ENCODE measurements around the gene GDPD4. TPM values are rescaled to one million over a fixed set of nuclear protein-coding genes. Genes with fewer than 3 reads are reported as not detected.

GDPD4 gene, protein sequence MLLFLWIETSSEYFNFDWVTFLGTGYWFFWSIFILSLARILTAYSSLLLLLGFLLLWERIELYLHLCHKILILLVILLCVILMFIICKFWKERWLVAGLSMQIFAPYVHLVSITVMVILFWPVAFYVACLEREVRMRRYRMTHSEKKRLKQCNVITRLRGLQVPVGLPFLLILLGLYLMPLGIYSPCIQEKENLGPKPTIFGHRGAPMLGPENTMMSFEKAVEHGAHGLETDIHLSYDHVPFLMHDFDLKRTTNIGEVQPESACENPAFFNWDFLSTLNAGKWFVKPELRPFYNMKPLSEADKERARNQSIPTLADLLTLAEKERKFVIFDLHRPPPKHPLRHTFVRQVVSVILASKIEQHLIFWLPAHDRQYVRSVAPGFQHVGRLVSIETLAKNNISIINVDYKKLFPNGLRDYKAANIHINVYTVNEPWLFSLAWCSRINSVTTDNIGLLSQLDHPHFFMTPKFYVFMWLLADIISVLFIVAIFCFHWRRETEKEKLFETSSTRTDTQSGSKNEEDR
- not detected for total RNA-seq

DNA sequence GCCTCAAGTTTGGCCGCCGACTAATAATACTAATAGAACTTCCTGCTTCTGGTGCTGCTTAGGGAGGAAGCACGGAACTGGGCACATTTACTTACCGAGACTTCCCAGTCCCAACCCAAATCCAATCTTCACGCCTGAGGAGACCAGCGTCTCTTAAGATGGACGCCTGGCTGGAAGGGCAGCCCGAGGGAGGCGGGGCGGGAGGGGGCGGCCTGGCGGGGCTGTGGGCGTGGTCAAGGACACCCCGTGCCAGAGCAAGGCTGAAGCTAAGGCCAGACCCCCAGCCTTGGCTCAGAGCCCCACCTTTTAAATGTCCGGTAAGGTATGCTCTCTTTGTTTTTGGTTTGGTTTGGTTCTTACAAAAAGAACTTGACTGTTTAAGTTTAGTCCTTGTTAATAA, at the start of gene GDPD4:
TSS of gene GDPD4 (minus strand) at position 177 of the 400 bp plus-strand sequence. CDS start 16,549 bp downstream, outside the sequence.
- CTCF ChIA-PET, result no interaction called here
- POLR2A ChIA-PET, result no interaction called here

DNA sequence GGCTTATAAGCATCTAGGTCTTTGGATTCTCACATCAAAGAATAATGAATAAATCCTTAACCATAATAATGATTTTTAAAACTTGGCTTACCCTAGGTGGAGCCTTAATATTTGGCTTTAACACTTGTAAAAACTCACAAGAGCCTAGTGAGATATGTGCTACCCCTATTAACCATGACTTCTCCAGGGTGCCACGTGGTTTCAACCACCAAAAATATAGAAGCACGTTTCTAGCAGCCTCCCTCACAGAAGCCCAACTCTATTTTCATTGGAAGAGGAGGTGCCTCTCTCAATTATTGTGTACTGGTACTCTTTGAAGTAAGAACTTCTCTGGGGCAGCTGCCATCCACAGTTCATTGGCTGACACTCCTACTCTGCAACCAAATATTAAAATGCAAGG, 46.5 kb upstream of the GDPD4 start:
- CTCF ChIA-PET, result no interaction called here
- POLR2A ChIA-PET, result no interaction called here

DNA sequence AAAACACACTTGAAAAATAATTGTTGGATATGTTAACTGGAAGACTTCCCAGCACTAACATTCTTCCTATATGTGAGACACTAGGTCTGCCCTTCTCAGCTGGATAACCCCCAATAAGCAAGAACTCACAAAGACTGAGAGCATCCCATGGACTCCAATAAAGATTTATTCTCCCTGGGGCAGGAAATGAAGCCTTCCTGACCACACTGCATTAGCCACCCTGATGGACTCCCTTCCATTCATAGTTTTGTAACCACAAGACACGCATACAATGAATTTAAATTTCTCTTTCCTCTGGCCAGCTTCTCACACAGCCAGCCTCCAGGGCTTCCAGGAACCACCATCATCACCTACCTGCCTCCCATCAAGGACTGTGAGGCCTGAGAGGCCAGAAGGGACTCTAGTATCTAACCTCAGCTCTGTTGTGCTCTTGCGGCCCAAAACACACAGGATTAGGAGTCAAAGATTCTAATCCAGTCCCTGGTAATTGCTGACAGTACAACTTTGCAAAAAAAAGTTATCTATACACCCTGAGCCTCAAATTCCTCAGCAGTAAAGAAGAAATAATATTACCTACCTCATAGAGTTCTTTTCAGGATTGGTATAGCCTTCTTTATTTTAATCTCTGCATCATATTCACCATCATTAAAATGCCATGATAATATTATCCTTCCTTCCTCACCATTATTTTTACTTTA, 45.6 kb upstream of the GDPD4 start:
- POLR2A ChIA-PET, result no interaction called here
- CTCF ChIA-PET, result no interaction called here

DNA sequence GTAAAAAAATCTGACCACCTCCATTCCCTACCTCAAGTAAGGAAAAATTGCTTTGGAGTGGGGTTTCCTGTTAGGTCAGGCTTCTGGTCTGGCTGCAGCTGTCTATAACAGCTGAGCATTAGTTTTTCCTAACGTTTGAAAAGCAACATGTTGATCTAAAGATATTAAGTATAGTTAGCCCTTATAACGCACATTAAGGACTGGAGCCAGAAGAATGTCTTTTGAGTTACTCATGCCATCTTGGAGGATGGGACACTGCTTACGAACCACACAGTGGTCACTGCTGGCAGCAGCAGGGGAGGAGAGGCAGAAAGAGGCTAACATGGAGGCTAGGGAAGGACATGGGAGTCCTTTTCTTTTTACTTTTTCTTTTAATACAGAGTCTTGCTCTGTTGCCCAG, 44.1 kb upstream of the GDPD4 start:
- ChIA-PET CTCF (no interaction called here), POLR2A (no interaction called here)

DNA sequence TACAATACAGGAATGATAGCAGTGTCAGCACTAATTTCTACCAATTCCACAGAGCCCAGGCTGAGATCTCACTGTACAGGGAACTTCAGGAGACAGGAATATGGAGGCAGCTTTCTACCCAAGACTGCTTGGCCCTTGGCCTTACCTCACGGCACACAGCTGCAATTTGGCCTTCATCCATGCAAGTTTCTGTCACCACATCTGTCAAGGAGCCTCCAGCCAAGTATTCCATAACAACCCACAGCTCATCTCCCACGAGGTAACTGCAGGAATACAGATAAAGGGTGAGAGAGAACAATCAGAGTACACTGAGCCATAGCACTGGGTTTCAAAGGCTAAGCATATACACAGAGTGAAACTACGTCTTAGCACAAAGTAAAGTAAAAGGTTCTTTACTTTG, 39.0 kb upstream of the GDPD4 start:
- CTCF ChIA-PET, result no interaction called here

DNA sequence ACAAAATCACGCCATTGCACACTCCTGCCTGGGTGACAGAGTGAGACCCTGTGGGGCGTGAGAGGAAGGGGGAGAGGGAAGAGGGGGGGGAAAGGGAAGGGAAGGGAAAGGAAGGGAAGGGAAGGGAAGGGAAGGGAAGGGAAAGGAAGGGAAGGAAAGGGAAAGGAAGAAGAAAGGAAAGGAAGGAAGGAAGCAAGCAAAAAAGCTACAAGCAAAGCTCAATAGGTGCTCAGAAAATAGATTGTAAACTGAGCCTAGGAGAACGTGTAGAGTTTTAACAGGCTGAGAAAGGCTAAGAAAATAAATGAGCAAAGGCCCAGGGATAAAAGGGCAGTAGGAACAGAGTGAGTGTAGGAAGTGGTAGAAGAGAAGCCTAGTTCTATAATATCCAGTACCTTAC, 30.8 kb upstream of the GDPD4 start:
- POLR2A ChIA-PET, result no interaction called here
- CTCF ChIA-PET, result interaction anchor here (0.5 kb wide), 1 partner anchor 37 kb away, joined by 3 read pairs; no protein-coding TSS in a partner anchor

More for the DNA sequence above, 39.0 kb upstream of the GDPD4 start:
- POLR2A ChIA-PET, result no interaction called here

DNA sequence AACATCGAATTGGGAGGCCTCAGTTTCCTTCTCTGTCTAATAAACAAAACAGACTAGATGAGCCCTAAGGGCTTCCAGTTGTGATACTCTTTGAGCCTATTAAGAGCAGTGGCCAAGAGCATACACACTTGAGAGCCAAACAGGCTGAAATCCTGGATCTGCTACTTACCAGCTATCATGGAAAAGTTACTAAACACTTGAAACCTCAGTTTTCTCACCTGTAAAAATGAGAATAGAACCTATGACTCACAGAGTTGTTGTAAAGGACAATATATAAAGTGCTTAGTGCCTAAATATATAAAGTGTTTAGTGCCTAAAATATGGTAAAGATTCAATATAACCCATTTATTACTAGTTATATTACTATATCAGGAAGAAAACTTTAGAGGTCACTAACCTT, 23.7 kb upstream of the GDPD4 start:
- ChIA-PET POLR2A (no interaction called here), CTCF (no interaction called here)

DNA sequence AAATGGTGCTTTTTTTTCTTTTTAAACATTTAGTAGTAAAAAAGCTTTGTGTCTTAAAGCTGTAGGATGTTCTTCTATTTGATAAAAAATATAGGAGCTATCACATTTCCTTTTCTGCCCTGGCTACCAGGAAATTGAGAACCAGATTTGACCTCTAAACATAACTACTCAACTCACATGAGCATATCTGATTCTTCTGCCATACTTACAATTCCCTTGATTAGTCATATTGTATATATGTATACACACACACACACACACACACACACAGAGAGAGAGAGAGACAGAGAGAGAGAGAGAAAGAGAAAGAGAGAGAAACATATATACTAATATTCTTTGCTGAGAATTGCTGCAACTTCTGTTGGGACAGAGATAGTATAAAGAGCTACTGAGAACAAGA, 23.0 kb upstream of the GDPD4 start:
- POLR2A ChIA-PET, result no interaction called here
- CTCF ChIA-PET, result no interaction called here

DNA sequence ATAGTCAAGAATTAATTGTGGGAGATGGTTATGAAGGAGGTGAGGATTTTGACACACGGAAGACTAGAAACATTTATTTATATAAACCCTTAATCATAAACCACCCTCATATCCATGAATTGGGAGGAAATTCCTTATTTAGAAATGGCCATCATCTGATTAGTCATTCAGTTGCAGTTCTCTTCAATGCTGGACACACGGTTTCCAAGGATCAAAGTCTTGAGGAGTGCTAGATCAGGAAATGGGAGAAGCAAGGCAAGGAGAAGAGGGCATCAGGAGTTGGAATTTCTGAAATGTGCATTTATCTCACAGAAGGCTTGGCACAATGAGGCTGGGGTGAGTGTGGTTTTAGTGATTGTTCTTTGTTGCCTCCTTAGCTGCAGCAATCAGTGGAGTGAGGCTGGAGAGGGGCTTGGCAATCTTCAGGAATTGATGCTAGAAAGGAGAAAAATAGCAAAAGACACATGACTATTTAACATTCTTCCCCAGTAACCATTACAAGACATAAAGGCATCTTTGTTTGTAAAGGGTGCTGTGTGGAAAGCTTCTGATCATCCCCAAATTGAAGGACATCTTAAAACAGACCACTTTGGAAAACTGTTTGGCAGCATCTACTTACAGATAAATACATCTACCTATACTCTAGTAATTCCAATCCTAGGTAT, 21.6 kb upstream of the GDPD4 start:
- POLR2A ChIA-PET, result interaction anchor here (0.7 kb wide), 1 partner anchor 284 kb away, joined by 6 read pairs; no protein-coding TSS in a partner anchor
- CTCF ChIA-PET, result interaction anchor here (0.5 kb wide), 1 partner anchor 294 kb away, joined by 4 read pairs; no protein-coding TSS in a partner anchor

DNA sequence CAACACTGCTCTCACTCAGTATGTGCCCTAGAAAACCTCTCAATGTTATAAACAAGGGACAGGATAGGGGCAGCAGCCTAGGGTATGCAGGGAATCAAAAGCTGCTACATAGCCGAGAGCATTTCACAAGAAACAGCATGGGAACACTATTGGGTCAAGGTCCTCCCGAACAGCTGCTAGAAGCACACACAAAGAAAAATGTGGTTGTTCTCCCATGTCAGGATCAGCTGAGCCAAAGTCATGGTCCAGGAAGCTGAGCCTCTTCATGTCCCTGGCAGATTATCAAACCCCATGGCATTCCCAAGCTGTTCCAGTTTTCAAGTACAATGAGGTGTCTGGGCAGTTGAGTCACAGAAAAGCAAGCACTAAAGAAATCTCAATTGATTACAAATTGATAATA, 21.0 kb upstream of the GDPD4 start:
- POLR2A ChIA-PET, result interaction anchor here (0.6 kb wide), 1 partner anchor 172 kb away, joined by 3 read pairs; no protein-coding TSS in a partner anchor
- CTCF ChIA-PET, result interaction anchor here (0.5 kb wide), 1 partner anchor 294 kb away, joined by 4 read pairs; no protein-coding TSS in a partner anchor

DNA sequence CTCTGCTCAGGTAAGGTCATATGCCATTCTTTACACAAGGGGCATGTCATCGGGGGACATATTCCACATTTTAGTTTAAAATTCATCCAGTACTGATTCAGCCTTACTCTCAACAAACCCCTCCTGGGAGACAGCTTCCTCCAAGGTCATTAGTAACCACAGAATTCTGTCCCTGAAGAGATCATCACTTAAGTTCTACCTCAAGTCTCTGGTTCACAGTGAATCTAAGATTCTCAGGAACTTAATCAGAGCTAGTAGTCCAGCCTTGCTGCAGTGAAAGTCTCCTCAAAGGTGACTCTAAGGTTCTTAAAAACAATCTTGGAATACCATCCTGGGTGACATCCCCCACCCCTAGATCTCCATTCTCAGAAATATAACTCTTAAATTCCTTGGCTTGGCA, 18.9 kb upstream of the GDPD4 start:
- POLR2A ChIA-PET, result no interaction called here
- CTCF ChIA-PET, result no interaction called here

DNA sequence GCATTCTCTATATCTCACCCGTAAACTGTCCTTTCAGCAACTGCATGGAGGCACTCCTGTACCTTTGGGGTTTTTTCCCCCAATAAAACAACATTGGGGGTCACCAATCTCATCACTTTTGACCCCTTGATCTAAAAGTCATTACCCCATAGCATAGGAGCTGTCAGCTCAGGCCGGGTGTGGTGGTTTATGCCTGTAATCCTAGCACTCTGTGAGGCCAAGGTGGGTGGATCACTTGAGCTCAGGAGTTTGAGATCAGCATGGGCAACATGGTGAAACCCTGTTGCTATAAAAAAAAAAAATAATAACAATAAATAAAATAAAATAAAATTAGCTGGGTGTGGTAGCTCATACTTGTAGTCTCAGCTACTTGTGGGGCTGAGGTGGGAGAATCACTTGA, 17.1 kb upstream of the GDPD4 start:
- POLR2A ChIA-PET, result no interaction called here
- CTCF ChIA-PET, result interaction anchor here (0.7 kb wide), 1 partner anchor 199 kb away, joined by 4 read pairs; no protein-coding TSS in a partner anchor

DNA sequence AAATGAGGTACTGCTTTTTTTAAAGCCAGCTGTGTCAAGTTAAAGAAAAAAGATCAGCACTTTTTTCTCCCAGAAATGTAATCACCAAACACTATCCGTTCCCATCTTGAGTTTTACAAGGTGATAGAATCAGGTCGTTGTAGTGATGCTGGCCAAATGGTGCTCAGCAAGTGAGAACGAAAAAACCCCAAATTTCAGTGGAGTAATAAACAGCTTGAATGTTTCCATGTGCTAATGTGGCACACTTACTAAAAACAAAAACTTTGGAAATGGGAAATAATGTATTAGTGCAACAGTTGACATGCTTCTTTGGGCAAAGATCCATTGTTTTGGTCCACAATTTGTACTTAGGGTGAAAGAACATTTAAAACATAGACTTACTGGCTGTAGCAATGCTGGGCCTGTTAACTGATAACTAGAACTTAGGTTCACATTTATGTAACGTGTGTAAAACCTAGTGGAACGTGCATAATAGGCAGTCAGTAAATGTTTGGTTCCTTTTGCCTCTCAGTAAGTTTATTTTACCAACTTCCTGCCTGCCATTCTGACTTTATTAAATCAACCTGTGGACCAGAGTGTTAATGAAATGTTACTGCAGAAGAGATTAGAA, 15.4 kb upstream of the GDPD4 start:
- ChIA-PET CTCF (no interaction called here), POLR2A (no interaction called here)

DNA sequence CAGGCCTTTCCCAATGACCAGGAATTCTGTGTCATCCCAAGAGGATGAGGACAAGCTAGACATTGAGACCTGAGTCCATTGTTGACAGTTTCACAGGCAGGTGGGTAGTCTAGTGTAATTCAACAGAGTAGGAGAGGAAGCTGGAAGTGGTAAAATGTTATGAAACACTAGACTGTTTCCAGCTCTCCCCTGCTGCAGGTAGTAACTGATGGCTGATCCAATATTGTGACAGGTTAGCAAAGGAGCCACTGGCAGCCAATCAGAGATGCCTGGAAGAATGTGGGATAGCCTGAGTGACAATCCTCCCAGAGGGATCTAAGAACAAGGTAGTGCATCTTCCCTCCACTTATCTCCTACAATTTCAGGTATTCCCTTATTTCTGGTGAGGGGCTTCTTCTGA, 10.6 kb upstream of the GDPD4 start:
- ChIA-PET POLR2A (interaction anchor here (0.7 kb wide), 1 partner anchor 291 kb away, joined by 3 read pairs; no protein-coding TSS in a partner anchor), CTCF (no interaction called here)

DNA sequence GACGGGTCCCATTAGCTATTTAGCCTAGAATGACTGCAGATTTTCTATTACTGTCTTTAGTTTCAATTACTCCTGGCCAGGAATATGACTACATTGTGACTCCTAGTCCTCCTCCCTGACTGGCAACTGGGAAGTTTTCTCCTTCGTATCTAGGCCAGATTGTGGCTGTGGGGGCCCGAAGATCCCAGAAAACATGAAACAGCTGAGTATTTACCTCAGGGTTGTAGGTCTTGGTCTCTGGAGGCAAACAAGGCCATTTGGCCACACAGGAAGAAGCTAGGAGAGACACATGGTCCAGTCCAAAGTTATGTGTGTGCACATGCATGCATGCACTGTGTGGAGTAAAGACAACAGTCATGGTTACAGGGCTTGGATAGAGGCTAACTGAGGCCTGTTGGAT, 10.2 kb upstream of the GDPD4 start:
- CTCF ChIA-PET, result no interaction called here
- POLR2A ChIA-PET, result no interaction called here

DNA sequence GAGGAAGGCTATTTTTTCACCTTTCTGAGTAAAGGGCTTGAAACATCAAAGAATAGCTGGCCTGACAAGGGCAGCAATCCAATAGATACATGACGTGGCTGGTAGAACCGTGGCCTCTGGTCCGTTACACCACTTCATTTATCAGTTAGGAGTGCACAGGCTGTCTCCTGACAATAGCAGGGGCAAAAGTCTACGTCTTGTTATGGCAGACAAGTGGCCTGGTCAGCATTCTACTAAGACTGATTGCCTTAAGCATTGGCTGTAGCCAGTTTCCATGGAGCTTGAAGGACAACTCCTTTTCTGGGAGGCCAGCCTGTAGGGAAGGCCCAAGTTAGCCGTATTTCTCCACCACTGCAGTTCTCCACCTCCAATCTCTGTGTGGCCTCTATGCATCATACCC, 9.2 kb upstream of the GDPD4 start:
- ChIA-PET CTCF (no interaction called here), POLR2A (no interaction called here)

DNA sequence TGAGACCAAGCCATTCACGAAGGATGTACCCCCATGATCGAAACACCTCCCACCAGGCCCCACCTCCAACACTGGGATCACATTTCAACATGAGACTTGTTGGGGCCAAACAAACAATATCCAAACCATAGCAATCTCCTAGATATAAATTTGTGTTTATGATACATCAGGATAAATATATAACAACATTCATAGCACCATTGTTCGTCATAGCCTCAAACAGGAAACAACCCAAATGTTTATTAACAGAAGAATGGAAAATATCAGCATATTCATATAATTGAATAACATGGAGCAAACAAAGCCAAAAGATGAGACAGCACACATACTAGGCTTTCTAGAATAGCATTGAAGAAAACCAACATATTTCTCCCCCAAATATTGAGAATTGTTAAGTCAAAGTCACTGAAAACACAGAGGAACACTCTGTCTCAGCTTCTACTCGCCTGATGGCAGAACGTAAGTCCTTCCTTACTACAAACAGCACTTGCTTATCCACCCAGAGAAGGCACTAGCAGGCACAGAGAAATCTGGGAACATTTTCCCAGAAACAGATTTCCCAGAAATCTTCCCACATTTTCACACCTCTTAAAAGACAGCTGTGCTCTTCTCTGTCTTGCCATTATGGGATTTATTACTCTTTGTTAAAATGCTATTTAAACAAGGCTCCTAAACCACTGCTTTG, 8.1 kb upstream of the GDPD4 start:
- ChIA-PET CTCF (no interaction called here), POLR2A (no interaction called here)

DNA sequence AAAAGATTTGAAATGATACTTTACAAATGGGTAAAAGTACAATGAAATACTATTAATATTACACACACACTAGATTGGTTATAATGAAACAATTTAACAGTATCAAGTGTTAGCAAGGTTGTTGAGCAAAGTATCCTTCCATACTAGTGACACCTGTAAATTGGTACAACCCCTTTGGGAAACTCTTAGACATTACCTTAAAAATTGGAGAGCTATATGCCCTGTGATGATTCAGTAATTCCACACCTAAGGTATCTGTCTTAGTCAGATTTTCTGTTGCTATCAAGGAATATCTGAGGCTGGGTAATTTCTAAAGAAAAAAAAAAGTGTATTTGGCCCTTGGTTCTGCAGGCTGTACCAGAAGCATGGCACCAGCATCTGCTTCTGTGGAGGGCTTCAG, 7.4 kb upstream of the GDPD4 start:
- ChIA-PET POLR2A (no interaction called here), CTCF (interaction anchor here (1.4 kb wide), 1 partner anchor 10 kb away, joined by 3 read pairs; no protein-coding TSS in a partner anchor)

DNA sequence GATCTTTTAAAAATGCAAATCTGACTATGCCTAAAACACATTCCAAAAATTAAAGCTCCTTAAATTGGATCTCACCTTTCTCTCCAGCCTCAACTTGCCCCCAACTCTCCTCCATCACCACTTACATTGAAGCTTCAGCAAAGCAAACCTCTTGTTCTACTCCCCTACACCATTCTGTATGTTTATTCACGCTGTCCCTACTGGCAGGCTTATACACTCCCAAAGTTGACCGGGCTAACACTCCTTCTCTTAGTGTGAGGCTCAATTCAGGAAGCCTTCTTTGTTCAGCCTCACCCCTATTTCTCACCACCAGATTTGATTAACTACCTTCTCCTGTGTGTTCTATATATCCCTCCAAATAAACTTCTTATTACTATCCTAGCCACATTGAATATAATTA, 1.8 kb upstream of the GDPD4 start:
- ChIA-PET CTCF (no interaction called here), POLR2A (no interaction called here)

DNA sequence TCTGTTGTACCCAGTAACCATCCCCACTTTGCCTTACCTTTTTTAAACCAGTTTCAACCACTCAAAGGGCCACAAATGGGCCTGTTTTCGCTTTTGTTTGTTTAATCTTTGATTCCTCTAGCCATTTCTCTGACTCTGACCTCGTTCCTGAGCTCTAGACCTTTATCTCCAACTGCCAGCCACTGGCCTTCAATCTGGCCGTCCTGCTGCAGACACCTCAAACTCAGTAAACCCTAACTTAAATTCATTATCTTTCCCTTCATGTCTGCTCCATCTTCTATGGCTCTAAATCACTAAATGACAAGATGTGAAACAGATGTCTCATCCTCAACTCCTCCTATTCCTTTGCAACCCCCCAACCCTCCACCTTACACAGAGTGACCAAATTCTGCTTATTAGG, 1.3 kb upstream of the GDPD4 start:
- CTCF ChIA-PET, result no interaction called here
- POLR2A ChIA-PET, result no interaction called here

Data from activated CD8-positive, alpha-beta memory T cell treated with anti-CD3 and anti-CD28 coated beads for 36 hours (primary cell).